KMS-11 (cell line): Measurements from ENCODE around the gene CTNNA2.

Experiments used
- H2AFZ ChIP-seq: fragments of 200-600 bp; sonication (generic); 2 replicates; pipeline ENCODE4 v1.6.1; 2016; ENCODE audit warnings: antibody characterized with exemption, mixed run types, low read depth
- H3K27ac ChIP-seq: fragments of 200-600 bp; sonication (generic); 2 replicates; pipeline ENCODE4 v1.6.1; 2016; ENCODE audit warnings: mild to moderate bottlenecking, mixed run types
- H3K27me3 ChIP-seq: fragments of 200-600 bp; sonication (generic); 2 replicates; pipeline ENCODE4 v1.6.1; 2017; ENCODE audit warnings: mild to moderate bottlenecking, low read depth, mixed run types, moderate library complexity; ENCODE audit not compliant: insufficient read depth
- H3K36me3 ChIP-seq: fragments of 200-600 bp; sonication (generic); 2 replicates; pipeline ENCODE4 v1.6.1; 2017; ENCODE audit warnings: mild to moderate bottlenecking, mixed run types; ENCODE audit not compliant: insufficient read depth
- H3K4me1 ChIP-seq: fragments of 200-600 bp; sonication (generic); 2 replicates; pipeline ENCODE4 v1.6.1; 2016; ENCODE audit warnings: mild to moderate bottlenecking, low read depth, mixed run types; ENCODE audit not compliant: poor library complexity, severe bottlenecking
- H3K4me2 ChIP-seq: fragments of 200-600 bp; sonication (generic); 2 replicates; pipeline ENCODE4 v1.7.0; 2016; ENCODE audit warnings: mild to moderate bottlenecking, mixed run types
- H3K4me3 ChIP-seq: fragments of 200-600 bp; sonication (generic); IDR thresholded peaks from 2 replicates; pipeline ENCODE4 v1.6.1; 2017; ENCODE audit warnings: low read depth, low read length, mixed read lengths; ENCODE audit not compliant: insufficient read depth
- H3K79me2 ChIP-seq: fragments of 200-600 bp; sonication (generic); 2 replicates; pipeline ENCODE4 v1.6.1; 2016; ENCODE audit warnings: low read depth, mixed run types; ENCODE audit not compliant: insufficient read depth
- H3K9ac ChIP-seq: fragments of 200-600 bp; sonication (generic); 2 replicates; pipeline ENCODE4 v1.6.1; 2016; ENCODE audit warnings: mild to moderate bottlenecking, mixed run types
- H4K20me1 ChIP-seq: fragments of 200-600 bp; sonication (generic); 2 replicates; pipeline ENCODE4 v1.6.1; 2016; ENCODE audit warnings: mild to moderate bottlenecking, mixed run types; ENCODE audit not compliant: insufficient read depth
- CTCF ChIP-seq: fragments of 200-600 bp; sonication (generic); conservative IDR thresholded peaks from 2 replicates; pipeline ENCODE4 v1.6.1; 2017; ENCODE audit warnings: low read depth, mild to moderate bottlenecking, antibody characterized with exemption, low read length, moderate library complexity, mixed read lengths

The CTNNA2 gene

GRCh38 chr2:79846878-79847277 lies 334.0 kb downstream of the CTNNA2 start:
- Histone ChIP-seq H3K4me3 (no peak overlapping the region), H3K27me3 (no peaks in the 10 kb centered on the region), H3K27ac (no peak overlapping the region), H2AFZ (no peak overlapping the region), H3K4me1 (no peaks in the 10 kb centered on the region), H3K9ac (no peak overlapping the region), H3K79me2 (no peaks in the 10 kb centered on the region), H4K20me1 (no peaks in the 10 kb centered on the region), H3K36me3 (no peaks in the 10 kb centered on the region), H3K4me2 (no peak overlapping the region)
- TF ChIP-seq CTCF = no peak

- Histone ChIP-seq H2AFZ (no peak overlapping the region), H3K4me2 (no peak overlapping the region), H3K79me2 (no peaks in the 10 kb centered on the region), H3K36me3 (no peaks in the 10 kb centered on the region), H3K27me3 (no peaks in the 10 kb centered on the region), H3K4me3 (no peak overlapping the region), H3K27ac (no peak overlapping the region), H3K9ac (no peak overlapping the region), H4K20me1 (no peaks in the 10 kb centered on the region), H3K4me1 (no peaks in the 10 kb centered on the region)
- TF ChIP-seq CTCF = no peak
Observed at GRCh38 chr2:79849241-79849640, 336.4 kb downstream of the CTNNA2 start.

- no peak overlapping the region for H3K9ac ChIP-seq
- no peak overlapping the region for H3K27ac ChIP-seq
- H3K4me1 ChIP-seq = no peaks in the 10 kb centered on the region
- no peaks in the 10 kb centered on the region for H4K20me1 ChIP-seq
- H3K27me3 ChIP-seq = no peaks in the 10 kb centered on the region
- no peak overlapping the region for H3K4me3 ChIP-seq
- no peak overlapping the region for H2AFZ ChIP-seq
- TF ChIP-seq CTCF = no peak
- no peaks in the 10 kb centered on the region for H3K79me2 ChIP-seq
- H3K4me2 ChIP-seq = no peak overlapping the region
- H3K36me3 ChIP-seq = no peaks in the 10 kb centered on the region
Observed at GRCh38 chr2:79849949-79850348, 337.1 kb downstream of the CTNNA2 start.

- no peak overlapping the region for H2AFZ ChIP-seq
- no peaks in the 10 kb centered on the region for H3K36me3 ChIP-seq
- no peaks in the 10 kb centered on the region for H3K4me1 ChIP-seq
- no peaks in the 10 kb centered on the region for H3K27me3 ChIP-seq
- no peaks in the 10 kb centered on the region for H3K79me2 ChIP-seq
- TF ChIP-seq CTCF = no peak
- no peak overlapping the region for H3K4me3 ChIP-seq
- H4K20me1 ChIP-seq = no peaks in the 10 kb centered on the region
- H3K4me2 ChIP-seq = no peak overlapping the region
- no peak overlapping the region for H3K27ac ChIP-seq
- no peak overlapping the region for H3K9ac ChIP-seq
Observed at GRCh38 chr2:79850912-79851311, 338.1 kb downstream of the CTNNA2 start.
